ENCODE data around the gene MSI2.
"Not testable (repeated sequence)": the region's sequence is repeated elsewhere in the genome, so short reads cannot be mapped to it uniquely, and the experiment has no call there.

The MSI2 gene

DNA sequence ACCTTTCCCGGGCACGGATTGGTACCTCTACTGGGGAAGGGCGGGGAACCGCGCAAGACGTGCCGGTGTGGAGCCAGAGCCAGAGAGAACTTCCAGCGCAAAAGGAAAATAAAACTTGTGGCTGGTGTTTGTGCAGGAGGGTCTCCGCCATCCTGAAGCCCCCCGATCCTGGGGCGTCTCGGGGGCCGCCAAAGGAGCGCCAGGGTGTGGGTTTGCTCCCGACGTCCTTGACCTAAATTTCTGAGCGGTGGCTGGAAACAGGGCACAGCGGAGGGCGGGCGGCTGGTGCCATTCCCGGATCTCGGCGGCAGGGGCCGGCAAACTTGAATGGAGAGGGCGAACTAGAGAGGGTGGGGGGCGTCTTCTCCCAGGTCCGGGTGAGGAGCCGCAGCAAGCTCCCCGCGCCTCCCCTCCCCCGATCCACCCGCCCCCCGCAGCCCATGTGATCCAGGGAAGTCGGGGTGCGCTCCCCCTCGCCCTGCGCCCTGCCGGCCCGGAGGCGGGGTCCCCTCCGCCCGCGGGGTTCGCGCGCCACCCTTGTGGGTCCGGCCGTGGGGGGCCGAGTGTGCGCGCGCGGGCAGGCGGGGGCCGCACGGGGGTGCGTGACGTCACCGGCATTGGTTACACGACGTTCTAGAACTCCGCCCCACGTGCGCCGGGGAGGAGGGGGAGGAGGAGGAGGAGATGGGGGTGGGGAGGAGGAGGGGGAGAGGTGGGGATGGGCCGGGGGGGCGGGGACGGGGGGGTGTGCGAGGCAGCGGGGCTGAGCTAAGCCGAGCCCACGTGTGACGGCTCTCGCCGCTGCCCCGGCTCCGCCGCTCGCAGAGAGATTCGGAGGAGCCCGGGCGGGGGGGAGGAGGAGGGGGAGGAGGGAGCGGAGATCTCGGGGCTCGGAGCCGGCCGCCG, at the start of gene MSI2:
MSI2 (plus strand) TSS at position 748 of the 906 bp plus-strand sequence. CDS start 220 bp downstream, outside the sequence.
- peak; percentile 44 for DNase-seq (ENCODE audit: low read depth, low spot score)

DNA sequence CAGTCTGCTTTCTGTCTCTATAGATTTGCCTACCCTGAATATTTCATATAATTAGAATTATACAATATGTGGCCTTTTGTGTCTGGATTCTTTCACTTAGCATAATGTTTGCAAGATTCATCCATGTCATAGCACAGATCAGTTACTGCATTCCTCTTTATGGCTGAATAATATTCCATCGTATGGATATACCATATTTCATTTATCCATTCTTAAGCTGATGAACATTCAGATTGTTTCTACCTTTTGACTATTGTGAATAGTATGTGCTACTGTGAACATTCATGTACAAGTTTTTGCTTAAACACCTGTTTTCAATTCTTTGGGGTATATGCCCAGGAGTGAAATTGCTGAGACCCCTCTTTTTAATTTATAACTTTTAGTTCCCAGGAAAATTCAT, 49.4 kb upstream of the MSI2 start:
- DNase-seq (ENCODE audit: low read depth, low spot score), result no peak

DNA sequence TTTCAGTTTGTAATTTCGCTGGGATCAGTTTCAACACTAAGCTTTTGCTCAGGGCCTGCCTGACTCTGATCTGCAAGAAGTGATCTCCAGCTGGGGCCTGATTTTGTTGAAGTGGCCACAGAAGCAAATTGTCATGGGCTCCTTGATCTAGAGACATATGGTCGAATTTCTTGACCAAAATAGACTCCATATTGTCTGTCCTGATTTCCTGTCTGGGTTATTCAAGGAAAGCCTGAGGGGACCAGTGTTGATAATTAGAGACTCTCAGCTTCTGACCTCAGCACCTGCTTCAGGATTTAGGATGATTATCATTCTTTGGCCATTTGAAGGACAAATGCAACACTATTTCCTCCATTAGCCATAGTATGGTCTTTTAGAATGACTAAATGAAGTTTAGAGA, 48.9 kb upstream of the MSI2 start:
- no peak for DNase-seq (ENCODE audit: low read depth, low spot score)

DNA sequence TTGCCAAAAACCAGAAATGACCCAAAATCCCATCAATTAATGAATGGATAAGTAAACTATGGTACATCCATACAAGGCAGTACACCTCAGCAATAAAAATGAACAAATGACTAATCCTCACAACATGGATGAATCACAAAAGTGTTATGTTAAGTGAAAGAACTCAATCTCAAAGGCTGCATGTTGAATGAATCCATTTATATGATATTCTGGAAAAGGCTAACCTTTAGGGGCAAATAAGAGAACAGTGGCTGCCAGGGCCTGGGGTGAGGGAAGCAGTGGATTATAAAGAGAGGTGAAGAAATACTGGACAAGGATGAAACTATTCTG, 46.1 kb upstream of the MSI2 start:
- DNase-seq (ENCODE audit: low read depth, low spot score), result no peak

DNA sequence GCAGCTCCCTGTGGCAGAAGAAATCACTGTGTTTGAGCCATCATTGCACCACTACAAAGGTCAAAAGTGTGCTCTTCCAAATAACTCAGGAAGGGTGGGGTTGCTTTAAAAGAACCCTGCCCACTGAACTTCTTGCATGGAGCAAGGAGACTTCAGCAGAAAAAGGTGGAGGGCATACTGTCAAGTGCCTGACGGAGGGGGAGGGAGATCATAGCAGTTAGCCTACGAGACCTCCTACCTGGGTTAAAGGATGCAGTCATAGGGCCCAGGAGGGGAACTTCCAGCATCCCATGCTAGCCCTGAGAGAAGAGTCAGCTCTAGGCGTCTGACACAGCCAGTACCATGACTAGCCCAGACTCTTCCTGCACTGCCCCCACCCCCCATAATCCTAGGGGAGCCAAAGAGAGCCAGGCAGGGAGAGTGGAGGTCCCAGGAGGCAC, 45.3 kb upstream of the MSI2 start:
- no peak for DNase-seq (ENCODE audit: low read depth, low spot score)

DNA sequence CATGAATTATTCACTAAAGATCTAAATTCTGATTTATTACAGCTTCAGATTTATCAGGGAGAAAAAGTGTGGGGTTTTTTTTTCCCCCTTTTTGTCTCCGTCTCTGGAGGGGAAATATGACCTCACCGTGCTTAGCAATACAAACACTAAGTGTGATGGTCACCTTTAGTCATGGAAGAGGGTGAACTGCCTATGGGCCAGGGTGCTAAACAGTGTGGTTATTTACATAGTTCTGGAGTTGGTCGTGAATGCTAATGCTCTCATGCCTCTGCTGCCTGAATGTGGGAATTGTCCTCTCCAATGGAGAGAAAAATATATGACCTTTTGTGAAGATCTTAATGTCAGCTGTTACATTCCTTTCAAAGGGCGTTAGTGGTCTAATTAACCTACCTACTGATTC, 44.8 kb upstream of the MSI2 start:
- DNase-seq (ENCODE audit: low read depth, low spot score), result no peak

DNA sequence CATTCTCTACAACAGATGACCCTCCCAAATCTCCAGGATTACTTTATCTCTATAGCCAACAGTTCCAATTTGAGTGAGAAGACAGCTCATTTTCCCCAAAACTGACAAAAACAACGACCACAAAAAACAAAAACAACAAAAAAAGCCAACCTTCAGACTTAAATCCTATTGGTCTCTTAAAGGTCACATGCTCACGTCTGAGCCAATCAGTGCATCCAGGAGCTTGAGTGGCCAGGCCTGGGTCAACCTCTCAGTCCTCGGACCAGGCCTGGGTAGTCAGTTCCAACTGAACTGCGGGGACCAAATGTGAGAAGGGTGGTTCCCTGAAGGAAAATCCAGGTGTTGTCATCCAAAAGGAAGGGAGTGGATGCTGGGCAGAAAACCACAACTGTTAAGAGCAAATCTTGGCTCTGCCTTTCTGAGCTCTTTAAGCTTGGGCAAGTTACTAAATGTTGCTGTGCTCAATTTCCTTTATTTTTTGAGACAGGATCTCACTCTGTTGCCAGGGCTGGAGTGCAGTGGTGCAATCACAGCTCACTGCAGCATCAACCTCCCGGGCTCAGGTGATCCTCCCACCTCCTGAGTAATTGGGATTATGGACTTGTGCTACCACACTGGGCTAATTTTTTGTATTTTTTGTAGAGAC, 43.0 kb upstream of the MSI2 start:
- DNase-seq (ENCODE audit: low read depth, low spot score), result no peak

DNA sequence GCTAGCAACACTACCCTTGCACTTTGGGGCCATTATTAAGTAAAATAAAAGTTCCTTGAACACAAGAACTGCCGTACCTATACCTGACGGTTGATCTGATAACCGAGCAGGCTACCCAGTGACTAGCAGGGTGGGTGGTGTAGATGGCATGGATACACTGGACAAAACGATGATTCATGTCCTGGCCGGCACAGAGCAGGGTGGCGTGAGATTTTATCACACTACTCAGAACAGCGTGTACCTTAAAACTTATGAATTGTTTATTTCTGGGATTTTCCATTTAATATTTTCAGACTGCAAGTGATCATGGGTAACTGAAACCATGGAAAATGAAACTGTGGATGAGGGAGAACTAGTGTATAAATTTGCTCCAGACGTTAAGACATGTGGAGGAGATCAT, 41.0 kb upstream of the MSI2 start:
- no peak for DNase-seq (ENCODE audit: low read depth, low spot score)

DNA sequence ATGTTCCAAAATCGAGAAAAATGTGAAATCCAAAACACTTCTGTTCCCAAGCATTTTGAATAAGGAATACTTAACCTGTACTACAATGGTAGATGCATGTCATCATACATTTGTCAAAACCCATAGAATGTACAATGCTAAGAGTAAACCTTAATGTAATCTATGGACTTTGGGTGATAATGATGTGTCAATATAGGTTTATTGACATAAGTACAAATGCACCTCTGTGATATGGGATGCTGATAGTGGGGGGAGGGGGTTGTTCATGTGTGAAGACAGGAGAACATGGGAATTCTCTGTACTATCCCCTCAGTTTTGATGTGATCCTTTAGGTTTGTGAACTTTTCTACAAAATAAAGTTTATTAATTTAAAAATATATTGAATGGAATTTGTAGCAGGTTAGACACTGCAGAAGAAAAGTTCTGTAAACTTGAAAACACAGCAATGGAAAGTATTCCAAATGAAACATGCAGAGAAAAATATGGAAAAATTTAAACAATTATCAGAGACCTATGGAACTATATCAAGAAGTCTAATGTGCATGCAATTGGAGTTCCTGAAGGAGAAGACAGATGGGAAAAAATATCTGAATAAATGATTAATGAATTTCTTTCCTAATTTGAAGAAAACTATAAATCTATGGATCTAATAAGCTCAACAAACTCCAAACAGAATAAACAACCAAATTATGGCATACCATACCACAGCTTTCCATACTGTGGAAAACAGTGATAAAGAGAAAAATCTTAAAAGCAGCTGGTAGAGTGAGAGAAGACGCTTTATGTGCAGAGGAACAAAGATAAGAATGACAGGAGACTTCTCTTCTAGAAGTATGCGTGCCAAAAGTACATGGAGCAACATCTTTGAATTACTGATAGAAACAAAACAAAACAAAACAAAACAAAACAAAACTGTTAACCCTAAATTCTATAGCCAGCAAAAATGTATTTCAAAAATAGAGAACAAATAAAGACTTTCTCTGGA, 34.7 kb upstream of the MSI2 start:
- DNase-seq (ENCODE audit: low read depth, low spot score), result no peak

DNA sequence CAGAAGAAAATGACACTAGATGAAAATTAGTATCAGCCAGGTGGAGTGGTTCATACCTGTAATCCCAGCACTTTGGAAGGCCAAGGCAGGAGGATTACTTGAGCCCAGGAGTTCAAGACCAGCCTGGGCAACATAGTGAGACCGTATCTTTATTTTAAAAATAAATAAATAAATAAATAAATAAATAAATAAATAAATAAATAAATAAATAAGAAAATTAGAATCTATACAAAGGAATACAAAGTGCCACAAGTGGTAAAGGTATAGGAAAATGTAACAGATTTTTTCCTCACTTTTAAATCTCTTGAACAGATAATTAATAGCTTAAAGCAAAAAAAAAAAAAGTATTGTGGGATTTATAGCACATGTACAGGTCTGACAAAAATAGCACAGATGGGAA, 33.9 kb upstream of the MSI2 start:
- not testable (repeated sequence) for DNase-seq (ENCODE audit: low read depth, low spot score)

DNA sequence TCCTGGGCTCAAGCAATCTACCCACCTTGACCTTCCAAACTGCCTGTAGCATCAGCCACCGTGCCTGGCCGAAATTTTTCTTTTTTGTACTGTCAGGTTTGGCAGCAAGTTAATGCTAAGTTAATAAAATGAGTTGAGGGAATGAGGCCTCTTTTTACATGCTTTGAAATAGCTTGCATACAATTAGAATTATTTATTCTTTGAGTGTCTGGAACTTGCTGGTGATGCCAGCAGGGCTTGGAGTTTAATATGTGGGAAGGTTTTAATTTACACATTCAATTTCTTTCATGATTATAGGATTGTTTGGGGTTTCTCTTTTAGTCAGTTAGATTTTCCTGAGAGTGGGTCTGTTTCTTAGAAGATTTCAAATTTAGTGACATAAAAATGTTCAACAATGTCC, 31.2 kb upstream of the MSI2 start:
- no peak for DNase-seq (ENCODE audit: low read depth, low spot score)

DNA sequence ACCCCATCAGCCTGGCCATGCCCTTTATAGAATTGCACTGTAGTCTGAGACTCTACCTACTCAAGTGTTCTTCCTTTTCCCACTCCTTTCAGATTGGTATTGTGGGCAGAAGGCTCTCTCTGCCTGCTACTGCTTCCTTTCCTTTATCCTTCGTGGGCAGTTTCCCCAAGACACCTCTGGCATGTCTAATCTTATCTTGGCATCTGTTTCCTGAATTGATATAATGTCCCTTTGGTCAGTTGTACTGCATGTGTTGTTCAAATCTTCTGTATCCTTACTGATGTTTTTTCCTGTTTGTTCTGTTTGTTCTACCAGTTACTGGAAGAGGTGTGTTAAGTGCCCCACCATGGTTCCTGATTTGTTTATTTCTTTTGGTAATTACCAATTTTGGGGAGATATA, 29.5 kb upstream of the MSI2 start:
- DNase-seq (ENCODE audit: low read depth, low spot score), result no peak

DNA sequence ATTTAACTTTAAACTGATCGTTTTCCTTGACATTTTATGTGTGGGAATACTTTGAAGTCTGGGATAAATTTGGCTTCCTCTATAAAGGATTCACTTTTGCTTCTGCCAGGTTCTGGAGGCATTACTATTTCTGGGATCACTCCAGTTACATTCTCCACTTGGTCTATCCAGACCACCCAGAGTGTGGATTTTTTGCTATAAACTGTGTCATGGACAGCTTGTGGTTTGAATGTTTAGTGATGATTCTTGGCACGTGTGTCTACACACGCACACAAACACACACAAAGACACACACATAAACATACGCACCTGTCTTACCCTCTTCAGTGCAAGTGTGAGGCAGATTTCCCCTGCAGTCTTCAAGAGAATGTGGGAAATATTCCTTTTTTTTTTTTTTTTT, 27.4 kb upstream of the MSI2 start:
- no peak for DNase-seq (ENCODE audit: low read depth, low spot score)

DNA sequence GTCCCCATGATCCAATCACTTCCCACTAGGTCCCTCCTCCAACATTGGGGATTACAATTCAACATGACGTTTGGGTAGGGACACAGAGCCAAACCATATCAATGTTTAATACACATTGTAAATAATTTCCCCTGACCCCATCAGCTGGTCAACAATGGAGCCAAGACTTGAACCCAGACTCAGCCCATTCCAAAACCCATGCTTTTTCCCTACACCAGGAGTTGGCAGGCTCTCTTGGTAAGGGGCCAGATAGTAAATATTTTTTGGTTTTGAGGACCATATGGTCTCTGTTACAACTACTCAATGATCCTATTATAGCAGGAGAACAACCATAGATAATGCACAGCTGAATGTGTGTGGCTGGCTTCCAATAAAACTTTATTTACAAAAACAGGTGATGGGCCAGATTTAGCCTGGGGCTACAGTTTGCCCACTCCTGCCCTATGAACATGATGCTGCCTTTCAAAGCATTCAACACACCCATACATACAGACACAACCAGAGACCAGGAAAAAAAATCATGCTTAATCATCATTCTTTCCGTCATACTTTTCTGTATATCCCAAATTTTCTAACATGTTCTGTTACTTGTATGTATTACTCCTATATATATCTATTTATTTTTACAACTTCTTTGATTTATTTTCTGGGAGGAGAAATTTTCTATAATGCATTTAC, 22.1 kb upstream of the MSI2 start:
- no peak for DNase-seq (ENCODE audit: low read depth, low spot score)

DNA sequence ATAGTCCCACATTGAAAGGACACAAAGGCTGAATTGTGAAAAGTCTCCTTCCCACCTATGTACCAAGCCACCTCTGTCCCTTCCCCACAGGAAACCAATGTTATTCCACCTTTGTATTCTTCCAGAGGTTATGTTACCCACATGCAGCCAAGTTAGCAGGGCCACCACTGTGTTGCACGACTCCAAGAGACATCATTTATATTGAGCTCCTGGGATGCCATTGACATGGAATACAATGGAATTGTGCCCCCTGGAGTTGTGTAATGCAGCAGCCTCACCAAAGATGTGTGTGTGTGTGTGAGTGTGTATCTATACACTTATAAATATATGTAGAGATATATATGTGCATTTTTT, 21.6 kb upstream of the MSI2 start:
- no peak for DNase-seq (ENCODE audit: low read depth, low spot score)

DNA sequence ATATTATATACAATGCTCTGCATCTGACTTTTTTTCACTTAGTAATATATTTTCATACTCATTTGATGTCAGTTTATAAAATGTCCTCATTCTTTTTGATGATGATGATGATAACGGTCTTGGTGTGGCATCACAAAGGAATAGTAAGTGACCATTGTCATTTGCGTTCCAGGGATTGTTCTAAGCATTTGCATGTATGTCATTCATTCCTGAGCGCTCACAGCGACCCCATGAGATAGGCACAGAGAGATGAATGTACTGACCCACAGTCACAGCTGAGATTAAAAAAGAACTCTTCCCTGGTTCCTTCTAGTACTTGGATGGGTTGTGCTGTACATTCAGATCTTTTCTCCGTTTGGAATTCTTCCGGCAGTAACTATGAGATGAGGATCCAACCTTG, 21.2 kb upstream of the MSI2 start:
- DNase-seq (ENCODE audit: low read depth, low spot score), result no peak

DNA sequence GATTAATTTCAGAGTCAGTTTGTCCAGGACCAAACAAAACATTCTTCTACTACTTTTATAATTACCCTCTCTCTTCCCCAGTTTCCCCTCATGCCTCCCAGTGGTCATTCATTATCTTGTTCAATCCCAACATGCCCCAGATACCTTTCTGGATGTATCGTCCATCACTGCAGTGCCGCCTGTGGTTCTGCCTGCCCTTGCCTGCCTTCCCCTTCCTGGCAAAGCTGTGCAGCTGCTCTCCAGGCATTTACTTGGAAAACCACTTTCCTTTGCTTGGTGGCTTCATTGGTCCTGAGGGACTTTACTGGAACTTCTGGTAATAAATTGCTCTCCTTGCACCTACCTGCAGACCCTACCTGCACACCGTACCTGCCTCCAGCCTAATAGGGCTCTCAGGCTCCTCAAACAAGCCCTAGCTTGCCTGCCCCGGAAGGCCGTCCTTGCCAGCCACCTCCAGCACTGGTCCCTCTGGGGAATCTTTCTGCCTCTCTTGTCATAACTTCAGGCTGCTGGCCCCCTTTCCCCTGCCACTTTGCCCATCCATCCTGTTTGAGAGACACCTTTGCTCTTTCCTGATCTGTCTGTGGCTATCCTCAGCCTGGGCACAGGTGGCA, 19.5 kb upstream of the MSI2 start:
- no peak for DNase-seq (ENCODE audit: low read depth, low spot score)

DNA sequence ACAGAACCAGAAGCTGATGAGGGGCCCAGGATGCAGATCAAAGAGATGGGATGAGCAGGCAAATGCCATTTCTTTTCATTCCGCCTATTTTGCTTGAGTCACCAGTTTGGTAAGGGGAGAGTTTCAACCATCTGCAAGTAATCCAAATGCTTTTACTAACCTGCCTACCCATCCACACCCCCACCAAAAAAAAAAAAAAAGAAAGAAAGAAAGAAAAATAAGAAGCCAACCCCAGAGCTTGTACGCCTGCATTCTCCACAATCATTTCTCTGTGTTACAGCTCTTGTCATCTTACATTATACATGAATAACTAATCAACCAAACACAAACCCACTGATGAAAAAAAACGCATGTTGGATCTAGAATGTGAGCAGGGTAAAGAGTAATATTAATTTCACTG, 15.7 kb upstream of the MSI2 start:
- DNase-seq (ENCODE audit: low read depth, low spot score), result no peak

DNA sequence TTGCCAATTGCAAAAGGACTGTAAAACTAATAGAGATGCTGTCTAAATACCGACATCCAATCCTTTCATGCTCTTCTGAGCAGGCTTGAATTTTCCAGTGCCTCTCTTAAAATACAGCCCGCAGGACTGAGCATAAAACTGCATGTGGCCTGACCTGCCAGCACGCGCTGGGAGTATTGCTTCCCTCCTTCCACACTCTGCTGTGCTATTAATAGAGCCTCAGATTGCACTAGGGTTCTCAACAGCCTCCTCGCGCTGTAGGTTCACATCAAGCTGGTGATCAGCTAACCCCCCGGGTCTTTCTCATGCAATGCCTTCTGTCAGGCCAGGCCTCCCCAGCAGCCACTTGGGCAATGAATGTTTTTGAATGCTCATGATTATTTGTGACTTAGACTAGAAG, 14.2 kb upstream of the MSI2 start:
- peak; percentile 69 for DNase-seq (ENCODE audit: low read depth, low spot score)

DNA sequence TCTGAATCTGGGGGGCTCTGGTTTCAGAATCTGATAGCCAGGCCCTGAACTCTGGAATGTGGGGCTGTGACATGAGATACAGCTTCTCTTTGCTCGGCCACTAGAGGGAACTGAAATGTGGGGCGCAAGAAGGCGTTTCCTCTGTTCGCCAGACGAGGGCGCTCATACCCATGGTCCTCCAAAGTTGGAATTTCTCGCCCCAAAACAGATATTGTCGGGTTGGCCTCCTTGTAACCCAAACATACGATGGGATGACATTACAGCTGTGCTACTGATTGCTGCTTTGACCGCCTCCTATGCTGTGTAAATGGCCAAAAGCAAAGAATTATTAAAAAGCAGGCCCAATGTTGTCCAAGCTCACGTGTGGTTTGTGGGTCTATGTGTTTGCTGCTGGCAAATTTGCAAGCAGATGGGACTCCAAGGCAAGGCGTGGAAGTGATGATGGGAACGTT, 13.1 kb upstream of the MSI2 start:
- DNase-seq (ENCODE audit: low read depth, low spot score), result peak; percentile 25

DNA sequence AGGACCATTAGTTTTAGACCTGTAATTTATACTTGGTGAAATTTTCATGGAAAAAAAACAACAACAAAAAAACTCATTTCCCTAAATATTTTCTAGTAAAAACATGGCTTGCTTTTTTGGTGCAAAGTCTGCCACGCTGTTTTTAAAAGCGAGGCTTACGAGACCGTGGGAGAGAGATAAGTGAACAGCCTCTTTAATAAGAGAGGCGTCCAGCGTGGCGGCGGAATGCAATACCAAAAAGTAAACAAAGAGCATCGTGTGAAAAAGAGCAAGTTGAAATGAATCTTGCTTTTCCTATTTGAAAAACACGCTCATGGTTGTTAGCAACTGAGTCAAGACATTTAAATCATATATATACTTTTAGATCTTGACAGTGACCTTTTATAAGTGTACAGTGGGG, 10.5 kb upstream of the MSI2 start:
- DNase-seq (ENCODE audit: low read depth, low spot score), result no peak
